Ovary (tissue), 9 donors: Measurements from ENCODE around the gene AK9. TPM values are rescaled to one million over a fixed set of nuclear protein-coding genes. Genes with fewer than 3 reads are reported as not detected.

Source experiments
- DNase-seq, 5 donors: peaks; one replicate each; pipeline ENCODE4 v3.0.0-alpha.2; 2019 to 2020
- H3K27ac ChIP-seq, 2 donors: fragments of 200-600 bp; one replicate each; pipeline versions ENCODE4 v1.5.1 to v1.8.0; 2019 to 2022
- H3K27me3 ChIP-seq: fragments of 200-600 bp; one replicate; pipeline ENCODE4 v1.8.0; 2022
- H3K36me3 ChIP-seq: fragments of 200-600 bp; sonication (generic); one replicate; pipeline ENCODE4 v1.5.1; 2019
- H3K4me1 ChIP-seq: one replicate; pipeline ENCODE4 v1.8.1; 2013; ENCODE audit warnings: mild to moderate bottlenecking, moderate library complexity; ENCODE audit not compliant: insufficient read depth
- H3K4me3 ChIP-seq: fragments of 200-600 bp; sonication (generic); one replicate; pipeline ENCODE4 v1.5.1; 2017
- H3K9me3 ChIP-seq, 2 donors: fragments of 200-600 bp in 1 of 2; sonication (generic) in 1 of 2; one replicate each; pipeline versions ENCODE4 v1.5.1 to v1.8.1; 2013 to 2019; ENCODE audit warnings: mild to moderate bottlenecking in 1 of 2, moderate library complexity in 1 of 2
- CTCF ChIP-seq, 3 donors: fragments of 450-650 bp in 2 of 3; fragments of 200-600 bp in 1 of 3; IDR thresholded peaks; one replicate each; pipeline versions ENCODE4 v1.5.1 to v1.8.0; 2016 to 2022; ENCODE audit warnings: antibody characterized with exemption in 3 of 3, mild to moderate bottlenecking in 1 of 3
- EP300 ChIP-seq: sonication (generic); formaldehyde crosslinking; IDR thresholded peaks from one replicate; pipeline ENCODE4 v1.6.1; 2017; ENCODE audit warnings: antibody characterized with exemption
- POLR2A ChIP-seq: fragments of 450-650 bp; IDR thresholded peaks from one replicate; pipeline ENCODE4 v1.6.1; 2017; ENCODE audit warnings: antibody characterized with exemption, mild to moderate bottlenecking, moderate library complexity
- WGBS, 3 donors: extraction: QIAGEN DNeasy Blood & Tissue Kit in 1 of 3; methylation state at CpG; one replicate each; pipeline versions ENCODE4 v1.1.5 to v1.1.7; 2013 to 2017; 5-methylcytosine and 5-hydroxymethylcytosine counted together
- intact Hi-C, 4 donors: fragments of 100-400 bp; cut with DNase I; formaldehyde crosslinking; loops; one replicate each; pipeline versions ENCODE4 v1.11.0 to v1.15.1; 2022 to 2023
- polyA plus RNA-seq, 2 donors: library from polyadenylated mRNA; stranded (reverse); fragments of 200-250 nt in 1 of 2; fragments of 350-450 nt in 1 of 2; fragmentation: Illumina TruSeq in 1 of 2; extraction: RNeasy Lipid Tissue Mini Kit (QIAGEN cat#74804) in 1 of 2; gene quantifications; one replicate each; pipeline ENCODE4 v1.2.3, GENCODE V29; 2013 to 2014
- total RNA-seq, 7 donors: library from RNA; depleted of rRNA in 2 of 7; stranded (reverse); fragments of >200 nt in 2 of 7; fragmentation: NEBNext Ultra II Directional in 3 of 7; extraction: Animal tissue kit (Norgen Biotek cat#: 25700) in 3 of 7; gene quantifications; one replicate each; pipeline versions ENCODE4 v1.1.0 to v1.2.4, GENCODE V29; 2016 to 2023
- donor health status: DM: no; HTN: no; CAD: no; lungs with moderate emphysema.
- donor health status: DM: no; HTN: no; CAD: no.
- donor health status: Bipolar disorder and iron deficiency.
- donor health status: DM: yes; HTN: yes; CAD: no.
- donor health status: DM: no; HTN: no; CAD: no.
- donor health status: DM: yes; HTN: yes; CAD: no.

Gene AK9
- total and polyA plus RNA-seq, 9 donors, result 2.9 to 17.5 (median 9.2) TPM

GRCh38 chr6:109512271-109512817 is 178.7 kb downstream of the AK9 start:
- TF ChIP-seq CTCF (IDR thresholded peaks at IDR 0.05) (no peak), EP300 (no peak), POLR2A (no peak)
- WGBS, 3 donors, result 68 to 79% (median 72%) methylated on average over 2 of the region's 2 CpGs
- intact Hi-C loops, result no loop called here
- no peak for DNase-seq
- H3K4me1 ChIP-seq, result no peaks in the 10 kb centered on the region
- no peaks in the 10 kb centered on the region for H3K9me3 ChIP-seq
- H3K36me3 ChIP-seq, result no peaks in the 10 kb centered on the region
- no peak overlapping the region for H3K4me3 ChIP-seq
- H3K27me3 ChIP-seq, result no peaks in the 10 kb centered on the region
- H3K27ac ChIP-seq, result no peak overlapping the region

- Histone ChIP-seq H3K27me3 (no peaks in the 10 kb centered on the region), H3K4me1 (no peaks in the 10 kb centered on the region), H3K27ac (no peak overlapping the region), H3K4me3 (no peak overlapping the region), H3K9me3 (no peaks in the 10 kb centered on the region), H3K36me3 (no peaks in the 10 kb centered on the region)
- no peak for DNase-seq
- intact Hi-C loops, result no loop called here
- TF ChIP-seq EP300, result no peak
- TF ChIP-seq POLR2A, result no peak
- TF ChIP-seq CTCF (IDR thresholded peaks at IDR 0.05), result no peak
- WGBS, 3 donors, result 65 to 72% (median 69%) methylated on average over 2 of the region's 2 CpGs
Observed at GRCh38 chr6:109511832-109512231, 179.2 kb downstream of the AK9 start.

DNA sequence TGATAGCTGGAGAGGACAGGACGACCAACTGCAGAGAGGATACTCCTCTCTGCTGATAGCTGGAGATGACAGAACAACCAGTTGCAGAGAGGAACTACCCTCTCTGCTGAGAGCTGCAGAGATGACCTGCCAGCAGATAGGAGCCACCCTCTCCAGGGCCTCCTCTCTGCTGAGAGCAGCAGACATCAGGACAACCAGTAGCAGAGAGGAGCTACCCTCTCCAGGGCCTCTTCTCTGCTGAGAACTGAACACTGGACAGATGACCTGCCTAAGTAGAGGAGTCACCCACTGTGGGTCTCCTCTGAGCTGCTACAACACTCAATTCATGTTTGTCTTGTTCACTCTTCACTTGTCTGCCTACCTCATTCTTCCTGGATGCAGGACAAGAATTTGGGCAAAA is 180.6 kb downstream of the AK9 start:
- Histone ChIP-seq H3K4me1 (no peaks in the 10 kb centered on the region), H3K36me3 (no peaks in the 10 kb centered on the region), H3K27me3 (no peaks in the 10 kb centered on the region), H3K9me3 (no peaks in the 10 kb centered on the region), H3K27ac (no peak overlapping the region), H3K4me3 (no peak overlapping the region)
- no peak for TF ChIP-seq POLR2A
- TF ChIP-seq EP300, result no peak
- TF ChIP-seq CTCF (IDR thresholded peaks at IDR 0.05), result no peak
- intact Hi-C loops, result no loop called here
- 62 to 82% (median 79%) methylated on average over 1 of the region's 1 CpG for WGBS, 3 donors
- no peak for DNase-seq

GRCh38 chr6:109508166-109508860 is 182.7 kb downstream of the AK9 start:
- DNase-seq, result no peak
- Histone ChIP-seq H3K36me3 (no peaks in the 10 kb centered on the region), H3K4me1 (no peaks in the 10 kb centered on the region), H3K27me3 (no peaks in the 10 kb centered on the region), H3K27ac (no peak overlapping the region), H3K9me3 (no peaks in the 10 kb centered on the region), H3K4me3 (no peak overlapping the region)
- intact Hi-C loops, result no loop called here
- no peak for TF ChIP-seq CTCF (IDR thresholded peaks at IDR 0.05)
- TF ChIP-seq EP300, result no peak
- no peak for TF ChIP-seq POLR2A
- WGBS, 3 donors, result 68 to 74% (median 73%) methylated on average over 4 of the region's 4 CpGs
